ENCODE data around the gene PTPN13.

GRCh38 chr4:86678796-86679195 is 84.7 kb downstream of the PTPN13 start:
- no peak for TF ChIP-seq MAX (IDR thresholded peaks at IDR 0.05; ENCODE audit: low read depth, low read length)
- no peak for TF ChIP-seq CTCF (IDR thresholded peaks at IDR 0.05; ENCODE audit: low read depth, low read length)

Measured in NB4 (cell line).